NCI-H345 (cell line): ENCODE data around the gene PPP2CA.
"Not testable (repeated sequence)": the region's sequence is repeated elsewhere in the genome, so short reads cannot be mapped to it uniquely, and the experiment has no call there.

Experiments used
- DNase-seq: peaks from one replicate; lab custom pipeline; 2025; lab: John Stamatoyannopoulos, UW

Gene PPP2CA

GRCh38 chr5:134225780-134226440 is at the start of gene PPP2CA:
Gene PPP2CA (minus strand): TSS chr5:134226073. CDS start chr5:134225861, 212 bp downstream.
- DNase-seq = peak; percentile 95

DNA sequence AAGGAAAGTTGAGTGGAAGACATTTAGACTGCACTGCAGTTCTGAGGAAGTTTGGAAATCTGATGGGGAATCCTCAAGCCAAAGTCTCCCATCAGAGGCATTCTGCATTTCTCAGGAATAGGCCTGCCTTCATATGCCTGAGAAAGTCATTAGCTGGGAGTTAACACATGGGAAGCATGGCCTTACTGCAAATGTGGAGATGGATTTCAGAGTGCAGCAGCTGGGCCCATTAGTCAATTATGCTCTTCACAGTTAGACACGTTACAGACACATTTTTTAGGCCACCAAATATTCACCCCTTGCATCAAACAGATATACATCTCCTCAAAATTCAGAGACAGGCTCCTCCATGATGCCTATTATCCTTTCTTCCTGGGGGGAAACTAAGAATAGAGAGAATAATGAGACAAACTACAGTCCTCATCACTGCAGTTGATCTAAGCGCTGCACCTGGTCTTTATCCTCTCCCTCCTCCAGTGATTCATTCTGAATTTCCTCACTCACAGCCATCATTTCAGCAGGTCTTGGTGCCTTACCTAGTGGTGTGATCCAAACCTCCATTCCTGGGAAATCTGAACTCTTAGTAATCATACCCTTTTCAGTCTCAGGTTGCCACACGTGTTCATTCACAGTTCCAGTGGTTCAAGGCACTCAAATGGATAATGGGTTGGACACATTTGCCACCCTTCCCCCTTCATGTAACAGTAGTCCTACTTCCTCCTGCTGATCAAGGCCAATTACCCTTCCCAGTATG is 47.9 kb upstream of the PPP2CA start:
- no peak for DNase-seq

GRCh38 chr5:134271059-134271458 is 45.2 kb upstream of the PPP2CA start:
- no peak for DNase-seq

- no peak for DNase-seq
Observed at GRCh38 chr5:134268919-134269318, 43.0 kb upstream of the PPP2CA start.

DNA sequence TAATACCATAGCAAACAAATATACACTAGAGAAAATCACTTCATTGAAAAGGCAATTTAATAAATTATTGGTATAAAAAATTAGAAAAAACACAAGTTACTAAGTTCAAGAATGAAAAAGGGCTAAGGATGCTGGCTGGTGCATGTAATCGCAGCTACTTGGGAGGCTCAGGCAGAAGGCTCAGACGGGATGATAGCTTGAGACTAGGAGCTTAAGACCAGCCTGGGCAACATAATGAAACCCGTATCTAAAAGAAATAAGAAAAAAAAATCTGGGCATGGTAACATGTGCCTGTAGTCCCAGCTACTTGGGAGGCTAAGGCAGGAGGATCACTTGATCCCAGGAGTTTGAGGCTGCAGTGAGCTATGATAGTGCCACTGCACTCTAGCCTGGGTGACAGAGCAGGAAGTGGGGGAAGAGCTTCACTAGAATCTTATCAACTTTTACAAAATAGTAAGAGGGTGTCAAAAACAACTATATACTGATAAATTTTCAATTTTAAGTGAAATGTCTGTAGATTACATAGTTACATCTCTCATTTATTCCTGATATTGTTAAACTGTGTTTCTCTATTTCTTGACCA is 42.2 kb upstream of the PPP2CA start:
- DNase-seq = no peak

DNA sequence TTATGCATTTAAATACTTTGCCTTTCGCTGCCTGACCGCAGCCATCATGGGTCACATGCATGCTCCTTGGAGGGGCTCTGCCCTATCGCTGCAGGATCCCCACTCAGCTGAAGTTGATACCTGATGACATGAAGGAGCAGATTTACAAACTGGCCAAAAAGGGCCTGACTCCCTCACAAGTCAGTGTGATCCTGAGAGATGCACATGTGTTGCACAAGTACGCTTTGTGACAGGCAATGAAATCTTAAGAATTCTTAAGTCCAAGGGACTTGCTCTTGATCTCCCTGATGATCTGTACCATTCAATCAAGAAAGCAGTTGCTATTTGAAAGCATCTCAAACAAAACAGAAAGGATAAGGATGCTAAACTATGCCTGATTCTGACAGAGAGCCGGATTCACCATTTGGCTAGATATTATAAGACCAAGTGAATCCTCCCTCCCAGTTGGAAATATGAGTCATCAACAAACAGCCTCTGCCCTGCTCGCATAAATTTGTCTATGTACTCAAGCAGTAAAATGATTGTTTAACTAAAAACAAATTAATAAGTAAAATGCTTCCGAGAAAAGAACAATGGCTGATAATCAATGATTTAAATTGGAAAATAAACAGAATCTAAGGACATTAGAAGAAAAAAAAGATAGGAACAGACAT is 41.6 kb upstream of the PPP2CA start:
- no peak for DNase-seq

GRCh38 chr5:134263801-134264200 is 37.9 kb upstream of the PPP2CA start:
- DNase-seq = no peak

DNA sequence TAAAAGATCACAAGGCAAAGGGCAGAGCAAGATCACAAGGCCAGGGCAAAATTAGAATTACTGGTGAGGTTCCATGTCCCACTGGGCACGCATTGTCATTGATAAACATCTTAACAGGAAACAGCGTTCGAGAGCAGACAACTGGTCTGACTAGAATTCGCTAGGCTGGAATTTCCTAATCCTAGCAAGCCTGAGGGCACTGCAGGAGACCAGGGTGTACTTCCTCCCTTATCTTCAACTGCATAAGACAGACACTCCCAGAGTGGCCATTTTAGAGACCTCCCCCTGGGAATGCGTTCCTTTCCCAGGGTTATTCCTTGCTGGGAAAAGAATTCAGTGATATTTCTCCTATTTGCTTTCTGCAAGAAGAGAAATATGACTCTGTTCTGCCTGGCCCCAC is 36.8 kb upstream of the PPP2CA start:
- DNase-seq = not testable (repeated sequence)

GRCh38 chr5:134258896-134259295 is 33.0 kb upstream of the PPP2CA start:
- no peak for DNase-seq

GRCh38 chr5:134257176-134257575 is 31.3 kb upstream of the PPP2CA start:
- no peak for DNase-seq

DNA sequence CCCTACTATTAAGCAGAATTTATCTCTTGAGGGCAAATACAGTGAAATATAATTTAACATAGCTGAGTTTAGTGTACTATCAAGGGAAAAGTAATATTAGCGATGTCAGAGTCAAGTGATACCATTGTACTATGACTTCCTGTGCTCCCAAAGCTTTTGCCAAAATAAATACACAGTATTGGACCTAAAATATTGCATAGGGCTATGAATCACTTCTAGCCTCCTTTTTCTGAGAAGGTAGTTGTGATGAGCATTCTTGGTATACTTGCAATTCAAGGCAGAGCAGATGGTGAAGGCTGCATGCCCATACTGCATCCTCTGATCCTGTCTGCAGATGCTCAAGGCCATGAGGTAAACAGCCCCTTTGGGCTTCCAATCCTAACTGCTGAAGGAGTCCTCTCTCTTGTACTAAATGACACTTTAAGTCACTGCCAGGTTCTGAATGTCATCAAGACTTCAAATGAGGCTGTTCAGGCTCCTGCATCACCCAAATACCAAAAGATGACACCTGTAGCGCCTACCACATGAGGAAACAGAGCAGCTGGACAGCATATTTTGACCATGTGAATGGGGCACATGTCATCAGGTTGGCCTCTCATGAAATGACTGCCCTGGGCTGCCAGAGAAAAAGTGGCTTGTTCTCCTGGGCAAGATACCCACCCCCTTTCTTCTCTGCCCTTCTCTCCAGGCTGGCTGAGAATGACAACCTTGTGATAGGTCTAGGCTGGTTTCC is 29.7 kb upstream of the PPP2CA start:
- no peak for DNase-seq

- DNase-seq = not testable (repeated sequence)
Observed at GRCh38 chr5:134253368-134254153, 27.7 kb upstream of the PPP2CA start.

DNA sequence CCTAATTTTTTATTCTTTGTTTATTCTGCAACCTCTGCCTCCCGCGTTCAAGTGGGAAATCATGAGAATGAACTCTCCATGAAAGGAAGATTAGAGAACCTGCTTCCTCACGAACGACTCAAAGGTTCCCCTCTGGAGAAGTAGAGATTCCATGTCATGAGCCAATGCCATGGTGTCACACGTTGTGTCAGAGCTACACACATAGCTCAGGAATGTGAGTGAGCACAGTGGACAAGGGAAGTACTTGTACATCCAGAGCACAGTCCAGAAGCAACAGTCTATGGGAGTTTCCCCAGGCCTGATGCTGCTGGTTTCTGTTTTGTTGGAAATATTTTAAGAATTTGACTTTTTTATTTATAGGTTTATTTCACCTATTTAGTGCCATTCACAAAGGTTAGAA is 26.8 kb upstream of the PPP2CA start:
- no peak for DNase-seq

GRCh38 chr5:134250949-134251348 is 25.1 kb upstream of the PPP2CA start:
- no peak for DNase-seq

DNA sequence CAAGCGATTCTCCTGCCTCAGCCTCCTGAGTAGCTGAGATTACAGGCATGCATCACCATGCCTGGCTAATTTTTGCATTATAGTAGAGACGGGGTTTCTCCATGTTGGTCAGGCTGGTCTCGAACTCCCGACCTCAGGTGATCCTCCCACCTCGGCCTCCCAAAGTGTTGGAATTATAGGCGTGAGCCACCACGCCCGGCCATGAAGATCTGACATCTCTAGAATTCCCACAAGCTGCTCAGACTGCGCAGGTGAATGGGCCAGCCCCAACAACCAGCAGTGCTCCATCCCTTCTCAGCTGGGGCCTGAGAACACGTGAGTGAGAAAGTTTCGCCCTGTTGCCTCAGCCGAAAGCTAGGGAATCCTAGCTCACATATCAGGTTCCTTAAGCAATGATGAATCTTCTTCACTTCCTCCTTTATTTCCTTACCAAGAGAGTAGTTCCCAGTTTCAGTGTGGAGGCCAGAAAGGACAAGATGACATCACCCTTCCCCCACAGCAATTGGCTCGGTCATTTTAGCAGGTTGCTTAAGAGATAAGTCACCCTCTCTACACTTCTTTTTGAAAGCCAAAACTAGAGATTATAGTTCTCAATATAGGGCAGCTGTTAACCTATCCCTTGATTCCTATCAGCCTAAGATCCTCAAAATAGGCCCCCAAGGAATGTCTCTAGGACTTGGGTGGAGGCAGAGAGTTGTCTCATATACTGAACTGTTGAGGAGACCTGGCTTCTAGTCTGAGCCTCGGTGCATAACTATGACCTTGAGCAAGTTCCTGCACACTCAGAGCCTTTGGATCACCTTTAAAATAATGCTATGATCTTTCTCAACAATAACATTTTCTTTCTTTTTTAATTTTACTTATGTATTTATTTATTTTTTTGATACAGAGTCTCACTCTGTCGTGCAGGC is 23.9 kb upstream of the PPP2CA start:
- DNase-seq = no peak

DNA sequence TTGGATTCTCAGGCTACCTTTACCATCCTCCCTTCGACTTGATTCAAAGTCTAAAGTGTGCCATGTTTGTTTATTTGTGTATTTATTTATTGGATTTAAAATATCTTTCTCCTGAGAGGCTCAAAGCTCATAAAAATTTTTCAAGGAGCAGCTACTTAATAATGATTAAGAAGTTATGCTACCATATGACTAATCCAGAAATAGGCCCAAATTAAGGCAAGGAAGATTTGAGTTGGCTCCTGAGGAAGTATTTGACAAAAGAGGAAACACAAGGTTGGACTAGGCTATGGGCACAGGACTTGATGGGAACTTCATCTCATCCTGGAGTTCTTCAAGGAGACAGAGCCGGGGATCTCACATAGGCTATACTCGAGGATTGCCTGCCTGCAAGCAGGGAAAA is 22.4 kb upstream of the PPP2CA start:
- DNase-seq = no peak

- DNase-seq = no peak
Observed at GRCh38 chr5:134247428-134248224, 21.8 kb upstream of the PPP2CA start.

- DNase-seq = no peak
Observed at GRCh38 chr5:134246771-134247427, 21.0 kb upstream of the PPP2CA start.

GRCh38 chr5:134245692-134246091 is 19.8 kb upstream of the PPP2CA start:
- DNase-seq = no peak
